ENCODE results near the gene N4BP2L2.

N4BP2L2 gene

DNA sequence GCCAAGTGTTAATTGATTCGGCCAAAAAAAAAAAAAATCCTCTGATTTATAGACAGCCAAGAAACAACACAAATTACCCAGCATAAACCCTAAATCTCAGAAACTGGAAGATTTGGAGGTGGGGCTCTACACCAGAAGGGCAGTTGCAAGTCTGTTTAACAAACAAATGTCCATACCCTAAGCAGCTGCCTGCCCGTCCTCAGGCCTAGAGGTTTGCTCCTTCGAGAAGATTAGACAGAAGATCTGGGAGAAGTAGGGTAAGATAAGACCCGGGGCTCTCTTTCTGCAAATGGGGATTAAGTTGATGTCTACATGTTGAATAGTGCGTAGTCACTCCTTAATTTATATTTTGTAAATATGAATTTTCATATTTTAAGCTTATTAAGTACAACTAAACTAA lies 107.2 kb downstream of the N4BP2L2 start:
- TF ChIP-seq, protein P1, sequence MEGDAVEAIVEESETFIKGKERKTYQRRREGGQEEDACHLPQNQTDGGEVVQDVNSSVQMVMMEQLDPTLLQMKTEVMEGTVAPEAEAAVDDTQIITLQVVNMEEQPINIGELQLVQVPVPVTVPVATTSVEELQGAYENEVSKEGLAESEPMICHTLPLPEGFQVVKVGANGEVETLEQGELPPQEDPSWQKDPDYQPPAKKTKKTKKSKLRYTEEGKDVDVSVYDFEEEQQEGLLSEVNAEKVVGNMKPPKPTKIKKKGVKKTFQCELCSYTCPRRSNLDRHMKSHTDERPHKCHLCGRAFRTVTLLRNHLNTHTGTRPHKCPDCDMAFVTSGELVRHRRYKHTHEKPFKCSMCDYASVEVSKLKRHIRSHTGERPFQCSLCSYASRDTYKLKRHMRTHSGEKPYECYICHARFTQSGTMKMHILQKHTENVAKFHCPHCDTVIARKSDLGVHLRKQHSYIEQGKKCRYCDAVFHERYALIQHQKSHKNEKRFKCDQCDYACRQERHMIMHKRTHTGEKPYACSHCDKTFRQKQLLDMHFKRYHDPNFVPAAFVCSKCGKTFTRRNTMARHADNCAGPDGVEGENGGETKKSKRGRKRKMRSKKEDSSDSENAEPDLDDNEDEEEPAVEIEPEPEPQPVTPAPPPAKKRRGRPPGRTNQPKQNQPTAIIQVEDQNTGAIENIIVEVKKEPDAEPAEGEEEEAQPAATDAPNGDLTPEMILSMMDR (IDR thresholded peaks at IDR 0.05; ENCODE audit: extremely low read depth, missing control alignments): no peak
- DNase-seq (ENCODE audit: low spot score): no peak

DNA sequence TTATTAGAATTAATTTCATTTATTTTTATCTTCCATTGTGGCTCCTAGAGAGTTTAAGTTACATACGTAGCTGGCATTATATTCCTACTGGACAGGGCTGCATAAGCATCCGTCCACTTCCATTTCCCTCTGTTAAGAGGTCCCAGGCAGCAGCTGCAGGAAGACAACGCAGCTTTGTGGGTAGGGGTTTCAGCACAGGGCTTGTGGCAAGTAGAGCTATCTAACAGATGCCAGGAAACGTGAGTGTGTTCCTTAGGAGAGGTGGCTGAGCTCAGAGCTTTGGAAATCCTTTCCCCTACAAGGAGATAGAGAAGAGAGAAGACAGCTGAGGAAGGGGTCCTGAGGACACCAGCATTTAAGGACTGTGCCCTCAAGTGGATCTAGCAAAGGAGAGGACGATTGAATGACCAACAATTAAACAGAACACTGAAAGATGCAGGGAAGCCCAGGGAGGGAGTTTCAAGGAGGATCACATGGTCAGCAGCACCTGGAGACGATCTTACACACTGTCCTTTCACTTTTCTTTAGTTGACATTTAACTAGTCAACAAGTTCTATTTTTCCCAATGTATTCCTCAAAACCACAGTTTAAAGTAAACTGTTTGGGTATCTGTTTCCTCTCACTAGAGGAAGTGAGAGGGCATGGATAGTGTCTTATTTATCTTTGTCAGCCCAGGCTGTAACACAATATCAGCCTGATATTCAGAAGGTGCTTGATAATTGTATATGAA lies 108.4 kb downstream of the N4BP2L2 start:
- TF ChIP-seq, protein P1 (IDR thresholded peaks at IDR 0.05; ENCODE audit: extremely low read depth, missing control alignments): no peak
- no peak for DNase-seq (ENCODE audit: low spot score)

DNA sequence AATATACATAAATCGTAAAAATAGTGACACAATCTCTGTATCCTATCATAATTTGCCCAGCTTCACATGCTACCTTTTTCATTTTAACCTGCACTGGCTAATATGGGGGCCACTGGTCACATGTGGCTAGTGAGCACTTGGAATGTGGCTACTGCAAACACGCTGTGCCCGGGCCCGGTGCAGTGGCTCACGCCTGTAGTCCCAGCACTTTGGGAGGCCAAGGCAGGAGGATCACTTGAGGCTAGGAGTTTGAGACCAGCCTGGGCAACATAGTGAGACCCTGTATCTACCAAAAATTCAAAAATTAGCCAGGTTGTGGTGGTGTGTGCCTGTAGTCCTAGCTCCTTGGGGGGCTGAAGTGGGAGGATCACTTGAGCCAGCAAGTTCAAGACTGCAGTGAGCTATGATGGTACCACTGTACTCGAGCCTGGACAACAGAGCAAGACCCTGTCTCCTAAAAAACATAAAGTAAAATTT lies 109.1 kb downstream of the N4BP2L2 start:
- no peak for DNase-seq (ENCODE audit: low spot score)

DNA sequence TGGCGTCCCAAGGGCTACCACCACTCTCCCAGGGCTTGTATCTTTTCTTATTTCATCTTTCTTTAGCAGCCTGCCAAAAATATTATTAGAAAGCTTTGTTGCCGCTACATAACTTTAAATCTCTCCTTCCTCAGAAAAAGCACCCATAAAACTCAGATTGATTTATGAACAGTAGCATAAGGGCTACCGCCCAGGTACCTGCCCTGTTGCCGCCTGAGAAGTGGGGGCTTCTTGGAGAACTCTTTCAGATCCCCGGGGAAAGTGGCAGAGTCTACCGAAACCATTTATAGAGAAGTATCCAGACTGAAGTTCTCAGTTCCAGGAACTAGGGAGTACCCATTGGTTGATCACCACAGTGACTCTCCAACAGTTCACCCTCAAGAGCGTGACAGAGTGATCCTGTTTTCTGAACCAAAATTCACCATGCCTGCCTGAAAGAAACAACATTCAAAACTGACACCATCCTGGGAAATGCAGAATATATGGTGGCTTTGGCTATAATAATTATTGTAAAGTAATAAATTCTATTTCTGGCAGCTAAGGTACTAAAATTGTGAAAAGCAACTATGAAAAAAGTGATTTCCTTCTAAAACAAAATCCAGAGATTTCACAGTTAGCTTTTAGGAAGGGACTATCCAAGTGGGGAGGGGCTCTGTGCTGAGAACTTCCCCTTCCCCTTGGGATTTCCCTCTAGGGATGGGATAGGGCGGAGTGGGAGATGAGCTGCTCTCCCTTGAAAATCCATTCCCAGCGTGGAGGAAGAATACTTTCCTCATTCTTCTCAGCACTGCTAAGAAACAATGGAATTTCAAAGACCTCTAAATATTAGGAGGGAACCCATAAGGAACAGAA lies 109.8 kb downstream of the N4BP2L2 start:
- DNase-seq (ENCODE audit: low spot score): no peak
- TF ChIP-seq, protein P1 (IDR thresholded peaks at IDR 0.05; ENCODE audit: extremely low read depth, missing control alignments): no peak

More for the DNA sequence above, 109.1 kb downstream of the N4BP2L2 start:
- TF ChIP-seq, protein P1 (IDR thresholded peaks at IDR 0.05; ENCODE audit: extremely low read depth, missing control alignments): no peak

DNA sequence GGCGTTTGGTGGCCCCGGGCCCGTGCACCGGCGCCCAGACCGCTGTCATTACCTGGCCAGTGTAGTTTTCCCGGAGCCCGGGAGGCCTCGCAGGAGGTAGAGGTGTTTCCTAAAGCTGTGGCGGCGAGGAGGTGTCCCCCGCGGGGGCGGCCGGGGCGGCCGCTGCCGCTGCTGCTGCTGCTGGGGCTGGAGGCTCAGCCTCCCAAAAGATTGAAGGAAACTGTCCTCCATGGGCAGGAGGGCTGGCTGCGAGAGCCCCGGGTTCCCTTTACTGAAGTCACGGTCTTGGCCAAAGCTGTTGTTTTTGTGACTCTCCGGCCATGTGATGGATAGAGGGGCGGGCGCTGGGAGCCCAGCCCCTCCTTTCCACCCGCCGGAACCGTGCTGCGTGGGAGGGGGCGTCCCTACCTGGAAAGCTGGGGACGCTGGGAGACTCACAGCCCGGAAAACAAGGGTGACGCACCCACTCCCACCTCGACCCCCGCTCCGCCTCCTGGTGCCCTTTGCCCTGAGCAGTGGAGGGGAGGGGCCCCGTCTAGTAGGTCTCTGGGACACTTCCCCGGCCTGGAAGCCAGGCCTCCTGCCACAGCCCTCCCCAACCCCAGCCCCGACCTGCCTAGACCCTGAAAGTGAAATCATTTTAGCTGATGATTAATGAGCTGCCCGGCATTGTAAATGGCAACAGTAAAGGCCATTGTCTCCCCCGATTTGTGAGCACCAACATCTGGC lies 110.6 kb downstream of the N4BP2L2 start, which contains the start of gene N4BP2L1:
N4BP2L1 (minus strand) TSS at position 279 of the 729 bp plus-strand sequence; CDS start at position 231, 48 bp downstream.
- DNase-seq (ENCODE audit: low spot score): peak; percentile 91
- TF ChIP-seq, protein P1 (IDR thresholded peaks at IDR 0.05; ENCODE audit: extremely low read depth, missing control alignments): no peak

DNA sequence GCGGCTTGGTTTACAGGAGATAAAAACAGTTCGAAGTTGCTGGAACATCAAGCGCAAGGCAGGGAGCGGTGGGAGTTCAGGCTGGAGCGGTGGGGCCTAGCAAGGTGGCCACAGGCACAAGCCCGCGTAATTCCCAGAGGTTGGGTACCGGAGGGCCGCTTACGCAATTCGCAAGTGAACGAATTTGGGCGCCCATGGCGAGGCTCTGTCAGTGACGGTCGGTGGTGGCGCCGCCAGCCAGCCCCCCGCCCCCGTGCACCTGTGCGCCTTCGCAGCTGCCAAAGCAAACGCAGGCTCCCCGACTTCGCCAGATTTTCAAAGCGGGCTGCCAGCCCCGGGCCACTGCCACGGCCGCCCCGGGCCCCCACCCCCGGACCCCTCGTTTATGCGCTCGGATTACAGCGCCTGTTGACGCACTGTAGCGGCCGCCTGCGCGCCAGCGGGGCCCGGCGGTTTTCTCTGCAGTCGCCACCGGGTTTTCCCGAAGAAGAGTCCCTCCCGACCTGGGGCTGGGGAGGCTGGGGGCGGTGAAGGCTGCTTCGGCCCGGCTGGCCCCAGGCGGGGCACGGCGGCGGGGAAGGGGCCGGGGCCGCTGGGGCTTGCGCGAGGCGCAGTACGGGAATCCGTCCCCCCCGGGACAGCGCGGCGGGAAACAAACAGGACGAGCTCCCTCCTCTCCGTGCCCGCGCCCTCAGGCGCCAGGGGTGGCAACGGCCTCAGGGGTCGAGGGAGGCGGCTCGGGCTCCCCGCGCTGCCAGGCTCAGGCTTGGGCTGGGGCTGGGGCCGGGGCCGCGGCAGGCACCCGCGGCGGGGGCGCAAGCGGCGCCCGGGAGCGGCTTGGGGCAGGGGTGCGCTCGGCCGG lies 111.4 kb downstream of the N4BP2L2 start:
- TF ChIP-seq, protein P1 (IDR thresholded peaks at IDR 0.05; ENCODE audit: extremely low read depth, missing control alignments): no peak
- peak; percentile 62 for DNase-seq (ENCODE audit: low spot score)

Measured in GM20000 (cell line).